HTERT RPE-1 (cell line): ENCODE results near the gene HLCS.

ENCODE experiments used
- in situ Hi-C: fragments of 300-500 bp; cut with MboI; formaldehyde crosslinking; loops from 4 replicates; pipeline ENCODE4 v1.14.3; 2020; ENCODE audit warnings: low sequenced_read_pairs

HLCS gene

DNA sequence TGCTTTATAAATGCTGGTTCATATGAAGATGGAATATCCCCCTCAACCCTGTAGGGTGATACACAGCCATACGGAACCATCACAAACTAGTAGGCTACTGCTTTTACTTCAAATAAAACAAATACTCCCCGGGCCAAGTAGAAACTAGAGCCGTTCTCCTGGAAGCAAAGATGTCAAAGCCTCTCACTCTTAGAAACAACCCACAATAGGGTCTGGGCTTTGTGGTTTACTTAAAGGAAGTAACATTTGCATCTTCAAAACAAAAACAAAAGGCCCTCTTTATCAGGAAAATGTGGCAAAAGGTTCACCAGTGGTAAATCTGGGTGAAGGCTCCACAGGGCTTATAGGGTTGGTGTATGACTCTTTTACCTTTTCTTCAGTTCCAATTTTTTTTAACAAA, 49.8 kb downstream of the HLCS start:
- in situ Hi-C loops: no loop called here

DNA sequence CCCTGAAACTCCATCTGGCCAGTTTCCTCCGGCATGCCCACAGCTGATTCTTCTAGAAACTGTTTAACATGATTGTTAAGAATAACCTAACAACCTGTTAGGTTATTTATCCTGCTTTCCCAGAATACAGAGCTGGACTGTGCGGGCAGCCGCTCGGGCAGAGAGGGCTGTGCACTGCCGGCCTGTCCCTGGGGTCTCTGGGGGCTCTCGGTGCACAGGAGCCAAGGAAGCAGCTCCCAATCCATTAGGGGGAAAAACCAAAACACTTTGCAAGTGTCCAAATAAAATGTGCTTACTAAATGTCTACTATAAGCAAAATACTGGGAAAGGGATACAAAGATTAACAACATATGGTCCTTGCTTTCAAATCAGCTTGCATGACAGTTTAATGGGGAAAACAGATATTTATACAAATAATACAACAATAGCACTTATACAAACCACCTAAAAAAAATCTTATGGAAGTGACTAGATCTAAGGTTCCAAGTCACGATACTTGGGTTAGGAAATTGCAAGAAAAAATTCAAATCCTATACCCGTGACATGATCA, 50.7 kb downstream of the HLCS start:
- in situ Hi-C loops: no loop called here

DNA sequence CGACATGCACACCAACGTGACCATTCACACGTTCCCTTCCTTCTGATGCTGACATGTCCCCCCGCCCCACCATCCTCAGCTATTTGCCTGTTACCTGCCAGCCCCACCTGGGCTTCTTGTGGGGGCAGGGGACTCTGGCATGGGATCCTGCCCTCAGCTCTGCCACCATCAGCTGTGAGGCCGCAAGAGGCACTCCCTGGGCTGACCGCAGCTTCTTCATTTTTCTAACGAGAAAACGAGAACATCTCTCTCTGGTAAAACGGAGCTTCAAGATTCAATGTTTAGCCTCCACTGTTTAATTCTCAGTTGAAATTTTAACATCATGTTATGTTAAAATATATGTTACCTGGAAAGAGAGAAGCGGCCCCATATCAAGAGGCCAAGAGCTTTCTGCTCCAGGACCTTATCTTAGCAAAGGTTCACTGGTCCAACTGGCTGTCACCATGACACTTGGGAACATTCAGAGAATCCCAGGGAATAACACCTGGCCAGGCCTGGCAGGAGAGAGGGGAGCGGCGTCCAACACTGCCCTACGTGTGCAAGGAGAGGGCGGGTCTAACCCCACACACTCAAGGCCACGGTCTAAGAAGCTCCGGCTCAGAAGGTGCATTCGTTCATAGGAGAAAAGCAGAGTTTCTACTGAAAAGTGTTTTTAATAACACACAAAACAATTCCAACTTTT, 51.3 kb downstream of the HLCS start:
- in situ Hi-C loops: no loop called here

DNA sequence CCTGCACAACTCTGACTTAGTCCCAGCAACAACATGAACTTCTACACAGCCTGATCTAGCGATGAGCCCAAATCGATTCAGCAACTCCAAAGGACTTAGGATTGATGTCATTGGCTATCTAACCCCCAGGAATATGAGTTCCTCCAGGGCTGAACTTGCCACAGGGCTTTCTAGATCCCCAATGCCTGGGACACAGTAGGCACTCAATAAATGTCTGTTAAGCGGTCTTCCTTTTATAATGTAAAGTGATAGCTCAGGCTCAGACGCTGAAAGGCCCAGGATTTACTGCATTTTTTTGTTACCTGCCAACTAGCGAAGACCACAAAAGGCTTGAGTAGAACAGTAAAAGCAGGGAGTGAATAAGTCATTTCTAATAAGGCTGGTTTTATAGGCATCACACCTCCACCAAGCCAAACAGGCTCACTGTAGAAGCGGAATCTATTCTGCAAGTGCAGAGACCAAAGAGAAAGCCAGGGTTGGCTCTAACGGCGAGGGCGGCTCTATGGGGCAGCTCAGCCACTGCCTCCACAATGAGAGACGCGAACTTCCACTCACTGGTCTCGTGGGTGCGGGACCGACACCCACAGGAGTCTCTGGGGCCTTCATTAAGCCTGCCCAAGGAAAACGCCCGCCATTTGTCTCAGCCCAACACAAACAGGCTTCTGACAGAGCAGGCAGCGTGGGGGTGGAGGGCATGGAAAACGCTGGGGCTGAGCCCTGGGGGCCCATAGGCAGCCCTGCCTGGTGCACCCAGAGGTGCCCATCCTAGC, 52.0 kb downstream of the HLCS start:
- in situ Hi-C loops: no loop called here

DNA sequence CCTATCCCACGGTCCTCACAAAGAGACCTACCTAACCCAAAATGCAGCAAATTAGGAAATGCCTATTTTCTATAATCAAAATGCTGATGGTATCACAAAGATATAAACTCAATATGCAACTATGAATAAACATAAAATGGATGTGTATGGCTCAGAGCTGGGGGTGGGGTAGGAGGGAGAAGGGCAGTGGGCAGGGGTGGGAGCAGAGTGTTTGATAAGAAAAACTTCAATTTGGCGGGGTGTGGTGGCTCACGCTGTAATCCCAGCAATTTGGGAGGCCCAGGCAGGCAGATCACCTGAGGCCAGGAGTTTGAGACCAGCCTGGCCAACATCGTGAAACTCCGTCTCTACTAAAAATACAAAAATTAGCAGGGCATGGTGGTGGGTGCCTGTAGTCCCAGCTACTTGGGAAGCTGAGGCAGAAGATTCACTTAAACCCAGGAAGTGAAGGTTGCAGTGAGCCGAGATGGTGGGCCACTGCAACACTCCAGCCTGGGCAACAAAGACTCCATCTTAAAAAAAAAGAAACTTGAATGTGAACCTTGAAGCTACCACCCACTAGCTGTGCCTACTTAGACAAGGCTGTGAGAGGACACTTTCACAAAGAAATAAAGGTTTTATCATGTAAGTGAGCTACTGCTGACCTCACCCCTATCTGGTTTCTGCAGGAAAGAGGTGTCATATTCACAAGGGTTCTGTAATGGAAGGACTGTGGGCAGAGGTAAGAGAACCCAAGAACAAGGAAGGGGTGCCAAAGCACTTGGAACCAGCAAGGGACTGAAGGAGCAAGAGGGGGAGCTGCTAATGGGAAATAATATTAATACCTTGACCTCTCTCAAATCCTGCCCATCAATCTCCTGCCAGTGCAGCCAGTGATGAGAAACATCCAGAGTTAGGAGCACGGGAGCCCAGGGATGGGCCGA, 53.0 kb downstream of the HLCS start:
- in situ Hi-C loops: no loop called here

DNA sequence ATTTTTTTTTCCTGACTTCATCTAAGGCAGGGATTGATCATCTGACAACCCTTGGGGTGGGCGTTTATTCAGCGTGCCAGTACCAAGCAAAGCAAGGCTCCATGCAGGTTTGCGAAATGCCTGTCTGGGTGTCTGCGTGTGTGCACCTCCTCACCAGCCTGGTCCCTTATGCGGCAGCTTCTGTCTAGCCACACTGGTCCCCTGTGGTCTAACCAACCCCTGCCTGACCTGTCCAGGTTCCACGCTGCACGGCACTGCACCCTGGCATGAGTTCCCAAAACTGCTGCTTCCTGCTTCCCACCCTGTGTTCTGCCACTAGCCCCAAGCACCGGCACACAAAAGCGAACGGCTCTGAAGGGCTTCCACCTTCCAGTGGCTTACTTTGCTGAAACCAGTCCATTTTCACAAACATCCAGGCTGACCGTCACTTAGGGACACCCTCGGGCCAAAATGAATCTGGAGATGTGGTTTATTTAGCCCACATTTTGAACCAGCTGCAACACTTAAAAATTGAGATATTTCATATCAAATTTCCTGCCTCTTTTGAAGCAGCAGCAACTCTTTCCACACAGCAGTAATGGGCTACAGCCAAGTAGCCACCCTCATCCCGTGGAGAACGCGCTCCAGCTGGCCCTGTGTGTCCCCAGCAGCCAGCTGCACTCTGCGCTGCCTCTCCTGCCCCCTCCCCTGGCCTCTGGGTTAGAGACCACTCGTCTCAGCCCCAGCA, 55.7 kb downstream of the HLCS start:
- in situ Hi-C loops: no loop called here

DNA sequence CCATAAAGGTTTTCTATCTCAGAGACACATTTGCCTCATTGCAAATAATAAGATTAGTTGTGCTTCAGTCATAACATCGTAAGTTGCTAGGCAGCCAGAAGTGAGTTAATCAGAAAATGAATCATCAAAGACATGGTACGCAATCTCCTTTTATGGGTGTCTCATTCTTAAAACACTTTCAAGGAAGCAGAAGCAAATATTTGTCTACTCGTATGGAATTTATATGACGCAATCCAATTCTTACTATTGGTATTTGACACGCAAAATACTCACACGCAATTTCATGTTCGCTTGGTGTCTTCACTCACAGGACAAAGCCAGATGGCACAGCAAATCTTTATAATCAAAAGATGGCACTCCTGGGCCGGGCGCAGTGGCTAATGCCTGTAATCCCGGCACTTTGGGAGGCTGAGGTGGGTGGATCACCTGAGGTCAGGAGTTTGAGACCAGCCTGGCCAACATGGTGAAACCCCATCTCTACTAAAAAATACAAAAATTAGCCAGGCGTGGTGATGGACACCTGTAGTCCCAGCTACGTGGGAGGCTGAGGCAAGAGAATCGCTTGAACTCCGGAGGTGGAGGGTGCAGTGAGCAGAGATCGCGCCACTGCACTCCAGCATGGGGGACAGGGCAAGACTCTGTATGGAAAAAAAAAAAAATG, 56.4 kb downstream of the HLCS start:
- in situ Hi-C loops: no loop called here

DNA sequence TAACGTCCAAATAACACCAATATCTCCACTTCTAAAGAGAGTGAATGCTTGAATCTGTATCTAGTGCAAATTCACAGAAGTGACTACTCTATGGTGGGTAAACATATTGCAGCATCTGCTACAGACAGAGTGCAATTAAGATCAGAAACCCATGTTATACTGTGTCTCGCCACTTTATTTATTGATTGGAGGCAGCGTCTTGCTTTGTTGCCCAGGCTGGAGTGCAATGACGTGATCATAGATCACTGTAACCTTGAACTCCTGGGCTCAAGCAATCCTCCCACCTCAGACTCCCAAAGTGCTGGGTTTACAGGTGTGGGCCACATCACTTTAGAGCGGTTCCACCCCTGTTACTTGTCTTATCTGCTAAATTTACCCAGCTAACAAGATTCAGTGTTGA, 57.0 kb downstream of the HLCS start:
- in situ Hi-C loops: no loop called here

DNA sequence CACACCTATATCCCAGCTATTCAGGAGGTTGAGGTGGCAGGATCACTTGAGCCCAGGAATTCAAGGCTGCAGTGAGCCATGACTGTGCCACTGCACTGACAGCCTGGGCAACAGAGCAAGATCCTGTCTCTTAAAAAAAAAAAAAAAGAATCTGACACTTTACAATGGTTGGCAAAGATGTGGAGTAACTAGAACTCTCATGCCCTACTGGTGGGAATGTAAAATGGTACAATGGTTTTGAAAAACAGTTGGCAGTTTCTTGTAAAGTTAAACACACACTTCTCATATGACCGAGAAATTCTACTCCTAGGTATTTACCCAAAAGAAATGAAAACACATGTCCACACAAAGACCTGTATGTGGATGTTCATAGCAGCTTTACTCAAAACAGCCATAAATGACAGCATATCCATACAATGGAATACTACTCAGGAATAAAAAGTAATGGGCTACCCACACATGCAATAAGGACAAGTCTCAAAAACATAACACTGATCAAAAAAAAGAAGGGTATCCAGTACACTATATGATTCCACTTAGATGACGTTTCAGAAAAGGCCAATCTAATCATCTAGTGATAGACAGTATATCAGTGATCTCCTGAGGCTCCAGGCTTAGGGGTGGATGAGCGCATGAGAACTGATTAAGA, 58.1 kb downstream of the HLCS start:
- in situ Hi-C loops: no loop called here

DNA sequence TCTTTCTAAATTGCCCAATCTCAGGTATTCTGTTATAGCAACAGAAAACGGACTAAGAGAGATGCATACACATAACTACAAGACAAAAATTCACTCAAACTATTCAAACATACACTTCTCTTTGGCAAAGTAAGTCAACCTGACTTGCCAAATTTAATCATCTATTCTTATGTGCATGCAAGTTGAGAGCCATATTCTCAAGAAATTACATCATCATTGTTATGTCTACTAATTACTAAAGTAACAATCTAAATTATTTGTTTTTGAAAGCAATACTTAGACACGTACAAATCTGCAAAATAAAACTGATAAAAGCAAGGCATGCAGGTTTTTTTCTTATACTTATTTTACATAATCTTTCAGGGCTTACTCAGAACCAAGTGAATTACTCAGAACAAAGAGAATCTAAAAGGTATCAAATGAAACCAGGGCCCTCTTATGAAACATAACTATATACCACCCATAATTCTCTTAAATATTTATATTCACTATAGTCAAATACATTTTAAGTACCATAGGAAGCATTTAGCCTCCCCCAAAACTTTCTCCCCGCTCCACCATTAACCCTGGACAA, 62.3 kb downstream of the HLCS start:
- in situ Hi-C loops: no loop called here

DNA sequence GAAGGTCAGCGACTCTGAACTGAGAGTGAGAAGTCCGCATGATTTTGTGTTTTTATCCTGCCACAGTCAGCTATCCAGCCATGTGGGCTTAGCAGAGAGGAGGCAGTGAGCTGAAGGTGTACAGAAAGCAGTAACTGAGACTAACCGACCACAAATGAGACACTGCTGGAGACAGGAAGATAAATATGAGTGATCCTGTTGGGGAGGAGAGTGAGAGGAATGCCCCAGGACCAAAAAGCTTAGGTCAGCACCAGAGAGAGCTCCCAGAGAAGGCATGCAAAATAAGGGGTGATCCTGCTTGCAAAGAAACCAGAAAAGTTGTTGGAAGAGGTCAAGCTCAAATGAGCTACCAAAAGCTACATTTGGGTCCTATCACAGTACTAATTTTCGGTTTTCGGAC, 63.7 kb downstream of the HLCS start:
- in situ Hi-C loops: no loop called here

DNA sequence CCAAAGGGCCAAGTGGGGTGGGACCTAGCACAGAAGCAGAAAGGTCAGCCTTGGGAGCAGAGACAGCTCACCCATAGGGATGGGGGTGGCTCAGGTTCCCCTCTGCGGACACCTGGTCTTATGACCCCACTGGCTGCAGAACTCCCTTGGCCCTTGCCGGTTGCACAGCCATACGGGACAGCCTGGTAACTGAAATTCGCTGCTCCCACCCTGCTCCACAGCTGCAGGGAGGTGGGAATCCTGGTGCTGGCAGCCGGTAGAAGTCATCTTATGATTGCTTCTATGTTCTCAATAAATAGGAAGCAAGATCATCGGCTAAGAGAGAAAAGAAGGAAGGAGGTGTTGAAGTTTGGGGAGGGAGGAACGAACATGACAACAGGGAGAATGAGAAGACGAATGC, 64.1 kb downstream of the HLCS start:
- in situ Hi-C loops: no loop called here

DNA sequence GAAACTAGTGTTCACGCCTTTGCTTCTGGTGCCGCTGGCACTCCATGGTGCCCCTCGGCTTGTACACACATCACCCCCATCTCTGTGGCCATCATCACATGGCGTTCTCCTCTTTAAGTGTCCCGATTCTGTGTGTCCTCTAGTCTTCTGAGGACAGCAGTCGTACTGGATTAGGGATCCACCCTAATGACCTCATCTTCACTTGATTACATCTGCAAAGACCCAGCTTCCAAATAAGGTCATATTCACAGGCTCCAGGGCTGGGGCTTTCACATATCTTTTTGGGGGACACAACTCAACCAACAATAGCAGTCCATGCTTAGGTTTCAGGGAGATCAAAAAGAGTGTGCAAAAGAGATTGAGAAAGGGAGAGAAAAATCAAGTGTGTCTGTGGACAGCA, 64.9 kb downstream of the HLCS start:
- in situ Hi-C loops: no loop called here

DNA sequence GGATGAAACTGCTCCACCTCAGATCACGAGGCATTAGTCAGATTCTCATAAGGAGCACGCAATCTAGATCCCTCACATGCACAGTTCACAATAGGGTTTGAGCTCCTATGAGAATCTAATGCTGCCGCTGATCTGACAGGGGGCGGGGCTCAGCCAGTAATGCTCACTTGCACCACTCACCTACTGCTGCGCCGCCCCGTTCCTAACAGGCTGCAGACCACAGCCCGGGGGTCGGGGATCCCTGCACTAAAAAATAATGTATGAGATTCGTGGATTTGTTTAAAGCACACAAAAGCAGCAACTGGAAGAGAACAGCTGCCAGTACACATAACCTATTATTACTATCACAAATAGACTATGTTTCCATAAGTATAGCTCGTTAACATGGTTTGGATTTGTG, 72.9 kb downstream of the HLCS start:
- in situ Hi-C loops: no loop called here

DNA sequence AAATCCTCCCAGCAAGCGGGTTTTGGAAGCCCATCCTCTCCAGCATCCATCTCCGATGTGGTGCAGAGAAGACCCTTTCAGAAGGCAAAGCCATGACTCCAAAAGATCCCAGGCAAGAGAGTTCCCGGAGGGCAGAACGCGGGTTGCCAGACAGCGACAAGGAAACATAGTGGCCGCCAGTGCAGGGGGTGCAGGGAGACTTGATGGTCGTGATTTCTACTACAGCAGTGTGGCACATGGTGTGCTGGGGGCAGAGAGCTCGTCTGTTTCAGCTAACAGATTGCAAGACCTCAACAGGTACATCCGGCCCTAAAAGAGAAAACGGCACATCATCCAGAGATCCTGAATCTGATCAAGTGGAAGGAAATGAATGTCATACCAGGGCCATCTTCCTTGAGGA, 74.3 kb downstream of the HLCS start:
- in situ Hi-C loops: no loop called here

DNA sequence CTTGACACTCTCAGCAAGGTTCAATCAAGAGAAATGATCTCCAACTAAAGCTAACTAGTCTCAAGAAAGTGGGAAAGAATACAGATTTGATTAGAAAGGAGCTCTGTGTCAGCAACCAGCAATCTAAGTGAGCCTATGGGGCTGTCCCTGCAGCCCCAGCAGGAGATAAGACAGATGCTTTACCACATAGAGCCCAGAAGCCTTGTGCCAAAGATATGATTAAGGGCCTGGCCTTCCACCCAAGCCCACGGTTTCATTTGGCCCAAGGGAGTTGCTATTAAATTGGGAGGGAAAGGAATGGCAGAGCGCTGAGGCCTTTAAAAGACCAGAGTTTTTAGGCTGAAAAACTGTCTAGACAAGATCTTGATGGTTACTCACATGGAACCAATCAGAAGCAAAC, 74.8 kb downstream of the HLCS start:
- in situ Hi-C loops: no loop called here

DNA sequence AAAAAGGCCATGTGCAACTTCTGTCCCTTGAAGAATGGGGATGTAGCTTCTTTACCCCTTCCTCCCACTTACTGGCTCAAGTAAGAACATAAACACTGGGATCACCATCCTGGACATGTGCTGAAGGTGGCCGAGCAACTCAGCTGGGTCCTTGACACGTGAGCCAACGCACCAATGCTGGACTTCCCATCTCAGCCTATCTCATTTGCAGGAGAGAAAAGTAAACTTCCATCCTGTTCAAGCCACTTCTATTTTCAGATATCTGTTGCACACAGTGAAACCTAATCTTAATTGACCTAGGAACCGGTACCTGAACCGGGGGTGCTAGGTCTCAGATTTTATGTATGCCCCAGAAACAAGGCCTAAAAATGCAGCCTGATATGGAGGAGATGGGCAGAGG, 75.3 kb downstream of the HLCS start:
- in situ Hi-C loops: no loop called here

DNA sequence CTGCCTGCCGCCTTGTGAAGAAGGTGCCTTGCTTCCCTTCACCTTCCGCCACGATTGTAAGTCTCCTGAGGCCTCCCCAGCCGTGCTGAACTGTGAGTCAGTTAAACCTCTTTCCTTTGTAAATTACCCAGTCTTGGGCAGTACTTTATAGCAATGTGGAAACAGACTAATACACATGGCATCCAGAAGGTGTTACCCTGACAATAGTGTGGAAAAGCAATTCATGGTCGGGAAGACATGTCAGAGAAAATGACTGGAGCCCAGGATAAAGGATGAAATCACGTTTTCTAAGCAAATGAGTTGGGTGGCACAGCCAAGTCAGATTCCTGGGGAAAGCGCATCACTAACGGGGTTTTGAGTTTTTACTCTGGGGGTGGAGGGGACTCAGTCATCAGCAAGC, 76.4 kb downstream of the HLCS start:
- in situ Hi-C loops: no loop called here

DNA sequence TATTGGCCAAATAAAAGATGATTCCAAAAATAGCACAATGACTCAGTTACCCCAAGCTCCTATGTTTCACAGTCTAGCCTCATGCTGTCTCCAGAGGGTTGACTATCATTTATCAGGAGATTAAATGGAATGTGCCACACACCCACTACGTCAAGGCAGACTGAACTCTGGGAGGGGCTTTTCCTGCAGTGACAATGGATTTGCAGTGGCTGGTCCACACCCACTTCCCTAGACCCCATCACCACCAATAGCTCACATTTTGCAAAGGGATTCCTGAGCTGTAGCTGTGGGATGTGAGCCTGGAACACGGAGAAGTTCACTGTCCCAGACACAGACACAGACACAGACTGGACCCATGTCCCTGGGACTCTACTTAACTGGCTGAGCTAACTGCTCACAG, 77.1 kb downstream of the HLCS start:
- in situ Hi-C loops: no loop called here
